GM18499 (cell line): Measurements from ENCODE around the gene SERP2.

Experiments
- ATAC-seq: cut with Tn5 transposase; IDR thresholded peaks from one replicate; pipeline ENCODE4 v1.9.1; 2021; ENCODE audit warnings: moderate number of reproducible peaks; ENCODE audit not compliant: insufficient read depth, unreplicated experiment

Gene SERP2

DNA sequence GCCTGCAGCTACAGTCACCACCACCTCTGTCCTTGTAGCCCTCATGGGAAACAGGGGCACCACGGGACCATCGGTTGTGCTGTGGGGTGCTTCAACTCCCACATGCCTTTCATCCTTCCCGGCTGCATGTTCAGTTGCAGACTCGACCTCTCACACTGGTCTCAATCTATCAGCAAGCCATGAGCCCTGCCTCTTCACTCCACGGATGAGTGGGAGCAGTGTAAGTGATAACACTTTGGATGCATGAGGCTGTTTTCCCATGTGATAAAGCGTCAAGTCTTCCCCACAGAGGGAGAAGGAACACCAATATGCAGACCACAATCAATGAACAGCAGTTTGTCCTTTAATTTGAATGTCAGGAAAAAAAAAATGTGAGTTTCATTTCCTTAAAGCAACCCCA lies 12.2 kb downstream of the SERP2 start:
- ATAC-seq: no peak

DNA sequence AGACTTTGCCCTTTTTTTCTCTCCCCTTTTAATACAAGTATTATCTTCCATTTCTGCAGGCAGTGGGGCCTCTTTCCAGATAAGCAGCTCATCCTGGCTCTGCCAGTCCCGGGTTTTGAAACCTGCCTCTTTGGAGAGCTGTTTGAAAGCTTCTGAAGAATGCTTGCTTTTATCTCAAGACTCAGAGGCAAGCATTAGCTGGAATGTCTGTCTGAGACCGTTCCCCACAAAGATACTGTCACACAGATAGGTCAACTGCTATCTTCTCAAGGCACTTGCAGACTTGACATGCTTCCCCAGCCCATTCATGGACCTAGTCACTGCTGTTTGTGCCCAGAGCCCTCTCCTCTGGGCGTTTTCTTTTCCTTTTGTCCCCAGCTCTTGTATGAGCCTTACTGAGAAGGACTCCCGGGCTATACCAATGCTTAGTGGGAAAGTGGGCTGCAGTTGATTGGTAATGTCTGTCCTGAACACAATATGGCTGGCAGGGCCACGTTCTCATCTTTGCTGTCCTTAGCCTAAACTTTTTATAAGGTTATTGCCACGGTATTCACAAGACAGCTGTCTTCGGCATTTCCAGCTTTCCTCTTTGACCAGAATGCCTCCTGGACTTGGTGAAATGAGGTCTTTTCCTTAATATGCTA lies 13.4 kb downstream of the SERP2 start:
- no peak for ATAC-seq

DNA sequence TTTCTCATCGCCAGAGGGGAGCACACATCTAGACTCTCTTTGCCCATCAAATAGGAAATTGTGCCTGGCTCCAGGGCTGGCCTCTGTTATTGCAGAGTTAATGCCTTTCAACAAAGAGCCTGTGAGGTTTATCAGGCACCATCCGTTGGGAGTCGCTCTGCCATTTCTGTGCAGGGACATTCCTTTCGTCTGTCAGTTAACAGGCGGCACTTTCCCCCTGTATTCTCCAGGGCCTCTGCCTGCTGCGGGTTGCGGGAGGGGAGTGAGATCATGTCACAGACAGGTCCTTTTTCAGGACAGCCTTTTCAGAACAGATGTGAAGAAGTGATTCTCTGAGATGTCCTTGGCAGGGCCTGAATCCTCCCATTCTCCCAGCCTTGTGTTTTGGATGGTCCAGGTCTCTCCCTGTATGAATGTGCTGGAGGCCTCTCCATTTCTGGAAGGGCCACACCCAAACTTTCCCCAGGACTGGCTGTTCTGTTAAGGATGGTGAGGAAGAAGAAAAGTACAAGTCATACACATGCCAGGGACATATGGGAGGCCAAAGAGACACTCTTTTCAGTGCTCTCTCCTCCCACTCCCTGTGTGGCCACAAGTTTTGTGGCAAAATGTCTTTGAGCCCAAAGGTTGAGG lies 14.9 kb downstream of the SERP2 start:
- no peak for ATAC-seq

DNA sequence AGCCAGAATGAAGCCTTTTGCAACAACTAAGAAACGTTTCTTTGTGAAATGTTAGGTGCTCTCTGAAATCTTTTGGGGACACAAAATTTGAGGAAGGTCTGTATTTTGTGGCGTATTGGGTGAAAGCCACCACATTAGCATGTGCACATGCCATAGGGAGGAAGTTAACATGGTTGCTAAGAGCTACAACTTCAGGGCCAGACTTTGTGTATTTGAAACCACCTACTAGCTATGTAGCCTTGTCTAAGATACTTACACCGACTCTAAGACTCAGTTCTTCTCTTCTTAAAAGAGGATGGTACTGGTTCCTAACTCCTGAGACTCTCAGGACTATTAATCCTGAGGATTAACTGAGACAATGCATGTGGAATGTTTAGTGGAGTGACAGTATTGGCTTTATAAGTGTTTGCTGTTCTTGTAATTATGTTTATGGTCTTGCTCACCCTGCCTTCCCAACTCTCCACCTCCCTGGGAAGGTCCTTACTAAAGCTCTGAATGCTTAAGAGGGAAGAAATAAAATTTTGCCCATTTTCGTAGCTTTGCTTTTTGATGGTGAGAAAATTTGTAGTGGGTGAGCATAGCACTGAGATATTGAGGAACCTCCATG lies 15.5 kb downstream of the SERP2 start:
- ATAC-seq: no peak

DNA sequence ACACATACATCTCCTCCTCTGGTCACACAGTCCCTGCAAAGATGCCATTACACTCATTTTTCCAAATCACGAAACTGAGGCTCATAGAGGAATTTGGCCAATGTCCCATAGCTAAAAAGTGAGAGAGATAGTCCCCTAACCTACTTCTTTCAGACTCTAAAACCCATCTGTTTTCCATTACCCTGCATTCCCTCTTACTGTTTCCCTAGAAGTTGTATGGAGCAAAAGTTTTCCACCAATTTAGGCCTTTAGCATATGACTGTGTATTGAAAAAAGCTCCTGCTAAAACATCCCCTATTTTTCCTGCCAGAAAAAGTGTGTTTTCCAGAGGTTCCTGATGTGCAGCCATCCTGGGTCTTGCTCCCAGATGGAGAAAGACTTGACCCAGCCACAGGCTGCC lies 16.3 kb downstream of the SERP2 start:
- ATAC-seq: no peak

DNA sequence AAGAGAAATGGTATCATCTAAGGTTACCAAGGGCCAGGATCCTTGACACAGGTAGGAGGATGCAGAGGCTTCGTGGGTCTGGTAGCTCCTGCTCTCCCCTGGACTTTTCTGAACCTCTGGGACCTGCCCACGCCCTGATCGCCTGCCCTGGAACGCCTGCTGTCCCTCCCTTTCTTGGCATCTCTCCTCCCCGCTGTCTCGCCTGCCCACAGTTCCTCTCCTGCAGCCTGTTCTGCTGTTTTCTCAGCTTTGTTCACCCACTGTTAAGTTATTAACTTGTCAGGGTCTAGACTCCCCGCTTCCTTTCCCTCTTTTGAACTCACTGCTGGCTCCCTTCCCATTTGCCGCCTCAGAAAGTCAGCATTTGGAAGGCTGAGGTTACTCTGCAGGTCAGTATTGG lies 19.8 kb downstream of the SERP2 start:
- ATAC-seq: no peak

DNA sequence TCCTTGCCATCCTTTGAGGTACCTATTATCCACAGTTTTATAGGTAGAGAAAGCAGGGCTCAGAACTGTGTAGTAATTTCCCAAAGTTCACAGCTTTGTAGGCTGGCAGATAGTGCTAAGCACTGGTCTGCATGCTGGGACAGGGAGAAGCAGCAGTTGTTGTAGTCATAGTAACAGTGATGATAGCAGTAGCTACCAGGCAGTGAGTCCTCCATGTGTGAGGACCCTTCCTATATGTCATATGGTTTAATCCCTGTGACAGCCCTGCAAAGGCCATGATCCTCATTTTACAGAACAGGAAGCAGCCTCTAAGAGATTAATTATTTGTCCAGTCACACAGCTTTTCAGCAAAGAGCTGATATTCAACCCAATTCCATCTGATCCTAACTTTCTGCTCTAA lies 21.0 kb downstream of the SERP2 start:
- no peak for ATAC-seq

DNA sequence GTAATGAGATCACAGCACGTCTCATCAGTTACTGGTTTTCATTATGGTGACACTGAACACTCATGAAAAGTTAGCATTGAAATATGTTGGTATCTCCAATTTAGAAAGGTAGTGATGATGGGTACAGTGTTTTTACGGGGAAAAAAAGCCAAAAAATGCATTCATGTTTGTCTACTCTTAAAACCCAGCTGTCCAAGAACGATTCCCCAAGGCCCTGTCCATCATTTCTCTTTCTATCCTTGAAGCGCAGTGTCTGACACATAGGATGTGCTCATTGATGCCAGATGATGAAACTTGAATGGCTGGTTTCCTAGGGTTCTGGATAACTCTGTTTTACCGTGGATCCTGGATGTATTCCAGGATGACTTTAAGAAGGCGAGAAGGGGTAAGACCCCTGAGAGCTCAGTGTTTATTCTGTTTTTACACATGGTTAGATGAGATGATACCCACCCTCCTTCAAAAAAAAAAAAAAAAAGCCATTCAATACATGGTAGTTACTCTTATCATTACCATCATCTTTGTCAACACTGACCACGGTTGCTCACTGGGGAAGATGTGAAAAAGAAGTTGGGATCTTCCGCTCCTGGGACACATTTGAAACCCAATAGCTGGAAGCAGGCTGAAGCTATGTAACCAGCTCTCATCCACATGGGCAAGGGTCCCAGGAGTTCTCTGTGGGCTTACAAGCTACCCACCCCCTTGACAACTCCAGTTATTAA lies 22.5 kb downstream of the SERP2 start:
- no peak for ATAC-seq

DNA sequence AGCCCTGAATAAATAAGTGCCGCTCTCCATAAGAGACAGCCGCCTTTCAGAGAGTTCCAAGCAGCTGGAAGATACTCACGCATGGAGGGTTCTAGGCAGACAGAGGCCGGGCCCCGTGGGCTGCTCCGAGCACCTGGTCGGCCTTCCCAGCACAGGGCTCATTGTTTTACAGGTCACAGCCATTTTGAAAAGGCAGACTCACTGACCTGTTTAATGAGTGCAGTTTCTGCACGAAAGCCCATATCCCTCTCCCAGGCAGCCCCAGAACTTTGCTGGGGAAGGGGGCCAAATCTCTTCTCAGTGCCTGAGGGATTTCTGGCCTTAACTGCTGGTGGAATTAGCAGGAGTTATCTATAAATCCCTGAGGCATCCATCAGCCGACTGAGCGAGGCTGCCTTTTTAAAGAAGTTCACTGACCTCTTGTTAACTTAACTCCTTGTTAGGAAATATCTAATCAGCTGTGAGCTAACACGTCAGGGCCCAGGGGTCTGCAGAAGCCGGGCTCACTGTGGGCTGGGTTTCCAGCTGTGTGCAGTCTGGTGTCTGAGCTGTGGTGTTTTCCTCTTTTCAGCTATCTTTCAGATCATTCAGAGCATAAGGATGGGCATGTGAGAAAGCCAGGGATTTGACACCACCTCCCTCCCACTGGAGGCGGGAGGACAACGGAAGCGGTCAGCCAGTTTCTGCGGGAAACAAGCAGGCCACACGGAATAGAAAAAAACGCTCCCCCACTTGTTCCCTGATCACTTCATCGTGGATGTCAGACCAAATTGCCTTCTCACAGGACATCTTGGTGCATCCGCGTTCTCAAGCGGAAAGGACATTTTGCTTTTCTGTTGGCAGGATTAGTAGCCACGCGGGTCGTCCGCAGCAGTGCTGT lies 23.3 kb downstream of the SERP2 start:
- no peak for ATAC-seq

DNA sequence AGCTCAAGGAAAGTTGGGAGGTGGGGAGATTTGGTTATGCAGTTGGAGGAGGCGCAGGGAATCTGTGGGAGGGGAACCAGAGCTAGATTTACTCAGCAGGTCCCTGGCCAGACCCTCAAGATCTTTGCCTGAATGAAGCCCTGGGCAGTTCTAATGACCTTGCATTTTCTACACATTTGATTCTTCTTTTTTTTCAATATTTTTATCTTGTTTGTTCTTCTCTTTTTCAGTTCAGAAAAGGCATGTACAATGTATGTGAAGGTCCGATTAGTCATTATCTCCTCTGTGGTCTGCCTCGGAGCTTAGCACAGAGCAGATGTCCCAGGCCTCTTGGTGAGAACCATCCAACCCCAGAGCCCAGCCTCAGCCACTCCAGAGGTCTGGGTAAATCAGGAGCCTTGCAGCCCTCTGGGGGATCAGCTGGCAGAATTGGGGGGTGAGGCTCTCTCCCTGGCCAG lies 24.2 kb downstream of the SERP2 start:
- no peak for ATAC-seq

DNA sequence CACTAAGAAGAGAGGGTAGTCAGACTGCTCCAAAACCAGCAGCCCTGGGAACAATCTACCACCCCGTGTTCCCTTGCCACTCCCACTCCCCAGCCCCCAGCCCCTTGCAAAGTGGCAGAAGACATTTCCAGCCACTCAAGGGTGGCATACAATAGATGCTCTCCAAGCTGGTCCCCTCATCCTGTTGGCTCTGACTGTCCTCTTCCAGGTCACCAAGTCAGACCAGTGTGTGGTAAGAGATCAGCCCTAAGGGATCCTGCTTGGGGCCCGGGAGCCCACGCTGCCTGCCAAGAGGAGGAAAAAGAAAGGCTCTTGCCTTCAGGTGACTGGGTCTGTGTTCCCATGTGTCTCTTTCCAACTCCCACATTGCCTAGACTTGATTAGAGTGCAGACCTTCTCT lies 25.0 kb downstream of the SERP2 start:
- ATAC-seq: no peak

DNA sequence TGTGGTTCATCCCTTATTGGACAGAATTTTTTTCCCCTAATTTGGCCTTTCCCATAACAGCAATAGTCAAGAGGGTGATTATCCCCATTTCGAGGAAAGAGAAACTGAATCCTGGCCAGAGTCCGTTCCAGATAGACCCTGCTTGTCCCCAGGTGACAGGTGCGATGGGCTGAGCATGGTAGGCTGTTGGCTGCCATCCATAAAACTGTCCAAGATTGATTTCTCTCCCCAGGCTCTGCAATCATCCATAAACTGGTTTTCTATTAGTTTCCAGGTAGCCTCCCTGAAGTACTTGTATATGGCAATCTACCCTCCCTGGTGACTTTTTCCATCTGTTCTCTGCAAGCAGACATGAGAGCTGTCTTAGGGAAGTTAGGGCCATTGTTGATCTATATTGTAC lies 25.4 kb downstream of the SERP2 start:
- ATAC-seq: no peak

DNA sequence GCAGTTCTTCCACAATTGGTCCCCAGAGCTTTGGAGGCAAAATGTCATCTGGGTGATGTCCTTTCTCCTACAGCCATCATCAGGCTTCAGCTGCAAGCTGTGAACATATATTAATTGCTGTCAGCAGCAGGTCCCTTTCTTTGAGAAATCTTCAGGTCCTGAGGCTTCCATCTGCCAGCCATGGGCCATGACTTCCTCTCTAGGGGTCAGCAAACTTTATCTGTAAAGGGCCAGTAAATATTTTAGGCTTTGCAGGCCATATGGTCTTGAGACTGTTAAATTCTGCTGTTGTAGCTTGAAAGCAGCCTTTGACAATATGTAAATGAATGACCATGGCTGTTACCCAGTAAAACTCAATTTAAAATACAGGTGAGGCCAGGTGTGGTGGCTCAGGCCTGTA lies 27.1 kb downstream of the SERP2 start:
- ATAC-seq: no peak

DNA sequence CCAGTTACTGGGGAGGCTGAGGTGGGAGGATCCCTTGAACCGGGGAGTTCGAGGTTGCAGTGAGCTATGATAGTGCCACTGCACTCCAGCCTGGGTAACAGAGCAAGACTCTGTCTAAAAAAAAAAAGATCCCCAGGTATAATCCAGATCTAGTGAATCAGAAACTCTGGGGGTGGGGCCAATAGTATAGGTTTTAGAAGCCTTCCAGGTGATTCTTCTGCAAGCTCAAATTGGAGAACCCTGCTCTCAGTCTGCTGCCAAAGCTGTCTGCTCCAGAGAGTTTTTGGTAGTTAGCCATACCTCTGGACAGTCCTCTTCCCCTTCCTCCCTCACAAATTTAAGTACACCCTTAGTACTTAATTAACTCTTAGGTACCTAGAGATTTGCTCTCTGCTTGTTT lies 28.0 kb downstream of the SERP2 start:
- ATAC-seq: no peak

DNA sequence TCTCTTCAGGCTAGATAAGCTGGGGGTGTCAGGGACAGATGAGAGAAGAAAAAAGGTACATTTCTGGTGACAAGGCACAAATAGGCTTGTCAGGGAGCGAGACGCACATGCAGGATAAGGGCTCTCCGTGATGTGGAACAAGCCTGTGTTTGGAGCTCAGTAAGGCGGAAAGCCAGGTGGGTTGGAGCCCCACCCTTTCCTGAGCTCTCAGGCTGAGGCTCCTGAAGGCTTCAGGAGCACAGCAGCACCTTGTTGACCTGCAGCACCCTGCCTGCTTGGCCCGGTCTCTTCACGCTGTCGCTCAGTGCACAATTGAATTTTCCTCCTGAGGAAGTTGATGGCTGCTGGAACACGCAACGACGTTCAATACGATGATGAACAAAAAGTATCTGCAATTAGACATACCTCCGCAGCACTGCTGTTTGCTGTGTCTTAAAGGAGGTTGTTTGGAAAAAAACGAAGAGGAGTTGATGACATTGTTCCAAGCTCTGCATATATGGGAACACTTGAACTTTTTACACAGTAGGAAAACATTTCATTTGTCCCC lies 29.3 kb downstream of the SERP2 start:
- no peak for ATAC-seq

DNA sequence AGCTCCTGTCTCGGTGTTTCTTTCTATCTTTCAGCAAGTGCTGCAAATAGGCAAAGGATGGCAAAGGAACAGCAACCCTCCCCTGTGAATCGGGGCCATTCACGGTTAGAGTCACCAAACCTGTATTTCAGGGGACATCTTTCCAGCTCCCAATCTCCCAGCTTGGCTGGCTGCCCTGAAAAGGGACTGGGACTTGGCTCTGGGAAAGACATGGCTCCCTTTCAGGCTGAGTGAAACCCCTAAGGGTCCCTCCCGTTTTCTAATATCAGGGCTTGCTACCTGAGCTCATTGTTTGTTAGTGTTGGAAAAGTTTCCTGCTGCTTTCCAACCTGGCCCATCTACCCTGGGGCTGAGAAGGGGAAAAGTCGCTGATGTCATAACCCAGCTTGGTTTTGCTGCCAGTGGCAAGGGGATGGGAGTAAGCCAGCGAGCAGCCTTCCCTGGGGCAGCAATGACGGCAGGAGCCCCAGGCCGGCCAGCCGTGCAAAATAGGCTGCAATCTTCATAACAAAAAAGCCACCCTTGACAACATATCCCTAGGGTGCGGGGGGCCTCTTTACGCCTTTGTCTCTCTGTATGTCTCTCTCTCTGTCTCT lies 29.9 kb downstream of the SERP2 start:
- ATAC-seq: no peak

DNA sequence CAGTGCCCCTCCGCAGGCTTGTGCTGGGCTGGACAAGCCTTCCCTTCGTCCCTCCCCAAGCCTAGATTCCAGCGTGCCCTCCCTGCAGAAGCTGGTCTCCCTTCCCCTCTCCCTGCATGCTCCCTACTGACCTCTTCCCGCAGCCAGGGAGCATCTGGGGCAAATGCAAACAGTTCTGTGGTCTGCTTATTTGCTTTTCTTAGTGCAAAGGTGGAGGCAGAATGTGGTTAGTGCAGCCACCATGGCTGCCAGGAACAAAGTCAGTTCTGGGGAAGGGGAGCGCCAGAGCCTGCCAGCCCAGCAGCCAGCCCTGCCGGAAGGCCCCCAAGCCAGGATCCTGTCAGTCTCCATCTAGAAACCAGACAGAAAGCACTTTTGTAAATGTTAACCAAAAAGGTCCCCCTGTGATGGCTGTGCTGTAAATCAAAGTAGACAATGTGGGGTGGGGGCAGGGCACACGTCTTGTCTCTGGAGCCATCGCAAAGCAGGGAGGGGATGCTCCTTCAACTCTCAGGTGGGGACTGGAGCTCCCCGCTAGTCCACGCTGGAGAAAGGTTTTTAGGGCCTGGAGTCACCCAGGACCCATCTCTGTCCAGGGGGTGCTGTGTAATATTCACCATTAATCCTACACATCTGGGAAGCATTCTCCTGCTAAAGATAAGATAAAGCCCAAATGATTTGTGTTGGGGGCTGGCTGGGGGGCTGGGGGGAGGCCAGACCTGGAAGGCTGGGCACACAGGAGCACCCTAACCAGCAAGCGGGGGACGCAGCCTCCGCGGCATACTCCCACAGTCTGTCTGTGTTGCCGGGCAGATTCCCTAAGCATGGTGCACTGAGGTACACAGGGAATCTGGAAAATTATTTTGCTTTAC lies 30.9 kb downstream of the SERP2 start:
- ATAC-seq: no peak

DNA sequence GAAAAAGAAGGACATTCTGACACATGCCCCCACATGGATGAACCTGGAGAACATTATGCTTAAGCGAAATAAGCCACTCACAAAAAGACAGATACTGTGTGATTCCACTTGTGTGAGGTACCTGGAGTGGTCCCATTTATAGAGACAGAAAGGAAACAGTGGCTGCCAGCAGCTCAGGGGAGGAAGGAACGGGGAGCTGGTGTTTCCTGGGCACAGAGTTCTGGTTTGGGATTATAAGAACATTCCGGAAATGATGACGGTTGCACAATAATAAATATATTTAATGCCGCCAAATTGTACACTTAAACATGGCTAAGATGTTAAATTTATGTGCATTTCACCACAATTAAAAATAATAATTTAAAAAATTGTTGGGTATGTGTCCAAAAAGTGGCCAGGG lies 33.0 kb downstream of the SERP2 start:
- ATAC-seq: no peak

DNA sequence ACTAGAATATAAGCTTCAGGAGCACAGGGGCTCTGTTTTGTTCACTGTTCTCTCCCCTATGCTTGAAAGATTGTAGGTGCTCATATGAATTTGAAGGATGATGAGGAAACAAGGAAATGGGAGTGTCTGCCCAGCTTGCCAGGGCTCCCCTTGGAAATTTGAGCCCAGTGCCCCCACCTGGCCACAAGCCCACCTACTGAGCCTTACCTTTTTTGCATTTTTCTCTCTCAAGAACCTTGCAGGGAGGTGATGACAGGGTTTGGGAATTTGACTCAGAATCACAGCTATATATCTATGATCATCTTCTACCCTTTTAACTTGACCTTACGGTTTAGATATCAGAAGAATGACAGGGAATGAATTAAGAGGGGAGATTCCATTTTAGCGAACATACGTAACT lies 33.8 kb downstream of the SERP2 start:
- no peak for ATAC-seq
